ENCODE results near the gene ETF1.
A peak's percentile ranks its signal among the peaks of the same experiment; 100 is the strongest.

The ETF1 gene

GRCh38 chr5:138470322-138471051 is 72.5 kb downstream of the ETF1 start:
- H3K4me3 ChIP-seq (ENCODE audit: low read length), result no peak overlapping the region
- no peak for TF ChIP-seq CTCF (conservative IDR thresholded peaks at IDR 0.05; ENCODE audit: low read length)
- DNase-seq (ENCODE audit: low read depth), result no peak

GRCh38 chr5:138469540-138470321 is 73.3 kb downstream of the ETF1 start:
- peak; percentile 84 for DNase-seq (ENCODE audit: low read depth)
- no peak overlapping the region for H3K4me3 ChIP-seq (ENCODE audit: low read length)
- TF ChIP-seq CTCF (conservative IDR thresholded peaks at IDR 0.05; ENCODE audit: low read length), result no peak

GRCh38 chr5:138468966-138469539 is 74.0 kb downstream of the ETF1 start:
- no peak for TF ChIP-seq CTCF (conservative IDR thresholded peaks at IDR 0.05; ENCODE audit: low read length)
- peak; percentile 74 for DNase-seq (ENCODE audit: low read depth)
- H3K4me3 ChIP-seq (ENCODE audit: low read length), result no peak overlapping the region

GRCh38 chr5:138468133-138468965 is 74.7 kb downstream of the ETF1 start:
- no peak for TF ChIP-seq CTCF (conservative IDR thresholded peaks at IDR 0.05; ENCODE audit: low read length)
- H3K4me3 ChIP-seq (ENCODE audit: low read length), result peak overlapping the region; percentile 84; the same call in 1 of the 2 replicates
- peak; percentile 70 for DNase-seq (ENCODE audit: low read depth)

GRCh38 chr5:138467711-138468132 is 75.3 kb downstream of the ETF1 start:
- peak overlapping the region; percentile 84 for H3K4me3 ChIP-seq (ENCODE audit: low read length)
- TF ChIP-seq CTCF (conservative IDR thresholded peaks at IDR 0.05; ENCODE audit: low read length), result no peak
- peak; percentile 63 for DNase-seq (ENCODE audit: low read depth)

GRCh38 chr5:138466900-138467710 is 75.9 kb downstream of the ETF1 start:
- peak; percentile 70 for DNase-seq (ENCODE audit: low read depth)
- H3K4me3 ChIP-seq (ENCODE audit: low read length), result peak overlapping the region; percentile 84

More at GRCh38 chr5:138466900-138467710, 75.9 kb downstream of the ETF1 start:
- no peak for TF ChIP-seq CTCF (conservative IDR thresholded peaks at IDR 0.05; ENCODE audit: low read length)
